HepG2 (cell line): ENCODE results near the gene RBM27. TPM values are rescaled to one million over a fixed set of nuclear protein-coding genes. Genes with fewer than 3 reads are reported as not detected.

ENCODE experiments used
- KLF15 ChIP-seq: sonication (generic); formaldehyde crosslinking; IDR thresholded peaks from 2 replicates; pipeline ENCODE4 v1.8.1; 2023; ENCODE audit warnings: borderline replicate concordance, mild to moderate bottlenecking, inconsistent platforms, missing genetic modification reagents, mixed read lengths
- RELA ChIP-seq: sonication (generic); formaldehyde crosslinking; IDR thresholded peaks from 2 replicates; pipeline ENCODE4 v1.4.0; 2020; ENCODE audit warnings: missing genetic modification reagents
- ZNF629 ChIP-seq: sonication (generic); formaldehyde crosslinking; conservative IDR thresholded peaks from 2 replicates; pipeline ENCODE4 v1.5.0; 2020; ENCODE audit warnings: missing genetic modification reagents
- polyA plus RNA-seq, 8 experiments: library from polyadenylated mRNA; depleted of rRNA in 3 of 8; stranded (reverse) in 7 of 8; unstranded in 1 of 8; fragments of >200 nt; fragmentation: Illumina TruSeq in 4 of 8; extraction: Trizol in 4 of 8; gene quantifications; 2 replicates each; pipeline versions ENCODE4 v1.2.1 to v1.2.3, GENCODE V29; 2011 to 2016; ENCODE audit warnings: low read depth in 4 of 8, missing spikeins in 1 of 8, mixed read lengths in 1 of 8; ENCODE audit not compliant: insufficient read depth in 1 of 8
- small RNA-seq, 3 experiments: library from RNA; depleted of rRNA; stranded (forward); fragments of <200 nt; gene quantifications; one replicate each; pipeline ENCODE3, GENCODE V24; 2012; ENCODE audit warnings: low read depth in 2 of 3, low replicate concordance in 1 of 3; ENCODE audit not compliant: insufficient read length in 3 of 3, insufficient read depth in 2 of 3
- total RNA-seq, 5 experiments: library from RNA; depleted of rRNA; stranded (reverse); fragments of >200 nt; fragmentation: Illumina TruSeq; extraction: Trizol; gene quantifications; 2 replicates each; pipeline ENCODE4 v1.2.3, GENCODE V29; 2016; ENCODE audit warnings: low read depth in 1 of 5
- TF ChIP-seq, protein P1 (sequence below): sonication (generic); formaldehyde crosslinking; IDR thresholded peaks from 2 replicates; pipeline ENCODE4 v1.5.0; 2020; ENCODE audit warnings: mild to moderate bottlenecking, missing genetic modification reagents

The RBM27 gene
- total and polyA plus RNA-seq, 2 of the 13 experiments (the other 11 are each of a cell fraction or from before 2014, with no cell fraction given) = 12.9 to 23.4 TPM

DNA sequence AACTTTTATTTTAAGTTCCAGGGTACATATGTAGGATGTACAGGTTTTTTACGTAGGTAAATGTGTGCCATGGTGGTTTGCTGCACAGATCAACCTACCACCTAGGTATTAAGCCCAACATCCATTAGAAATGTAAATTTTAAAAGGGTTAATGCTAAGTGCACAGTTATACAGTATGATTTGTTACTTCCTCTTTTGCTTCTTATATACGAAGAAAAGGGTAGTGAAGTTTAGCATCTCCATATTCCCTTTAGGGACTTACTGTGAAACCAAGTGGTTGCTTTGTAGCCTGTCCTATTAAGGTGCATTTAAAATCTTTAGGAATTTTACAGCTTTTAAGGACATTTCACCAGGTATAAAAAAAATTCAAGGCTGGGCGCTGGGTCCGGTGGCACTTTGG lies 46.4 kb downstream of the RBM27 start (continued):
- TF ChIP-seq ZNF629 = no peak
- no peak for TF ChIP-seq KLF15 (CRISPR knock-in tag)
- TF ChIP-seq RELA = no peak
- TF ChIP-seq, protein P1, sequence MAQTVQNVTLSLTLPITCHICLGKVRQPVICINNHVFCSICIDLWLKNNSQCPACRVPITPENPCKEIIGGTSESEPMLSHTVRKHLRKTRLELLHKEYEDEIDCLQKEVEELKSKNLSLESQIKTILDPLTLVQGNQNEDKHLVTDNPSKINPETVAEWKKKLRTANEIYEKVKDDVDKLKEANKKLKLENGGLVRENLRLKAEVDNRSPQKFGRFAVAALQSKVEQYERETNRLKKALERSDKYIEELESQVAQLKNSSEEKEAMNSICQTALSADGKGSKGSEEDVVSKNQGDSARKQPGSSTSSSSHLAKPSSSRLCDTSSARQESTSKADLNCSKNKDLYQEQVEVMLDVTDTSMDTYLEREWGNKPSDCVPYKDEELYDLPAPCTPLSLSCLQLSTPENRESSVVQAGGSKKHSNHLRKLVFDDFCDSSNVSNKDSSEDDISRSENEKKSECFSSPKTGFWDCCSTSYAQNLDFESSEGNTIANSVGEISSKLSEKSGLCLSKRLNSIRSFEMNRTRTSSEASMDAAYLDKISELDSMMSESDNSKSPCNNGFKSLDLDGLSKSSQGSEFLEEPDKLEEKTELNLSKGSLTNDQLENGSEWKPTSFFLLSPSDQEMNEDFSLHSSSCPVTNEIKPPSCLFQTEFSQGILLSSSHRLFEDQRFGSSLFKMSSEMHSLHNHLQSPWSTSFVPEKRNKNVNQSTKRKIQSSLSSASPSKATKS (CRISPR knock-in tag) = no peak

Small RNA genes lying within 50 kb of the gene (small RNA-seq; reads per million reads assigned to genes)
- gene RNU7-180P = 0 reads per million in 3 experiments

Other genes with a start within 250 kb of the RBM27 start
- not detected in 2 replicates for gene PLAC8L1, start 98.0 kb upstream of the RBM27 start, total RNA-seq (2016; rRNA removed; fragmentation: Illumina TruSeq; extraction: Trizol)
- gene PLAC8L1, start 98.0 kb upstream of the RBM27 start, polyA plus RNA-seq (2011; rRNA removed) = 0.29 and 0.44 TPM in 2 replicates
- gene LARS1, start 21.0 kb upstream of the RBM27 start, total RNA-seq (2016; rRNA removed; fragmentation: Illumina TruSeq; extraction: Trizol) = 96.5 and 140 TPM in 2 replicates
- 21.2 and 21.8 TPM in 2 replicates for gene LARS1, start 21.0 kb upstream of the RBM27 start, polyA plus RNA-seq (2011; rRNA removed)
- 0.08 TPM in 1 of 2 replicates, not detected in the other for gene POU4F3, start 135.2 kb downstream of the RBM27 start, total RNA-seq (2016; rRNA removed; fragmentation: Illumina TruSeq; extraction: Trizol)
- not detected in 2 replicates for gene POU4F3, start 135.2 kb downstream of the RBM27 start, polyA plus RNA-seq (2011; rRNA removed)
- 71.5 and 71.7 TPM in 2 replicates for gene TCERG1, start 243.7 kb downstream of the RBM27 start, total RNA-seq (2016; rRNA removed; fragmentation: Illumina TruSeq; extraction: Trizol)
- 72.3 and 86.6 TPM in 2 replicates for gene TCERG1, start 243.7 kb downstream of the RBM27 start, polyA plus RNA-seq (2011; rRNA removed)